Naive thymus-derived CD8-positive, alpha-beta T cell (primary cell): ENCODE data around the gene SORCS2. TPM values are rescaled to one million over a fixed set of nuclear protein-coding genes. Genes with fewer than 3 reads are reported as not detected.
A peak's percentile ranks its signal among the peaks of the same experiment; 100 is the strongest.

Experiments used
- ATAC-seq, 2 donors: fragments of 150-1000 bp; cut with Tn5 transposase in 1 of 2; sonication (Bioruptor Pico), chemical (Tn5 transposase) in 1 of 2; 1 replicate in 1 of 2; 2 replicates in 1 of 2; pipeline ENCODE4 v1.10.0; 2021; ENCODE audit warnings: mild to moderate bottlenecking in 2 of 2, moderate library complexity in 2 of 2
- POLR2A ChIA-PET: fragments of 350-600 bp; sonication (Branson Sonifier 250); formaldehyde crosslinking; loops from one replicate; lab custom pipeline; 2021; ENCODE audit warnings: antibody characterized with exemption; lab: Charles Lee
- DNase-seq, 10 donors: peaks; one replicate each; pipeline versions ENCODE4 v3.0.0 to v3.0.0-alpha.2; 2020 to 2022
- H3K27ac Mint-ChIP-seq, 10 donors: one replicate each; pipeline ENCODE4 v1.8.0; 2020 to 2022; ENCODE audit warnings: mild to moderate bottlenecking in 10 of 10, mixed read lengths in 10 of 10, moderate library complexity in 4 of 10, inconsistent platforms in 1 of 10
- H3K27me3 Mint-ChIP-seq, 5 donors: one replicate each; pipeline ENCODE4 v1.8.0; 2021 to 2022; ENCODE audit warnings: mixed read lengths in 5 of 5
- H3K36me3 Mint-ChIP-seq, 3 donors: one replicate each; pipeline ENCODE4 v1.8.0; 2020 to 2022; ENCODE audit warnings: mixed read lengths in 3 of 3, mild to moderate bottlenecking in 2 of 3, inconsistent platforms in 1 of 3
- H3K4me1 Mint-ChIP-seq, 4 donors: one replicate each; pipeline ENCODE4 v1.8.0; 2021 to 2022; ENCODE audit warnings: mixed read lengths in 4 of 4
- H3K4me3 Mint-ChIP-seq, 10 donors: one replicate each; pipeline ENCODE4 v1.8.0; 2020 to 2022; ENCODE audit warnings: mild to moderate bottlenecking in 10 of 10, mixed read lengths in 10 of 10, moderate library complexity in 6 of 10, inconsistent platforms in 1 of 10
- H3K9me3 Mint-ChIP-seq, 9 donors: one replicate each; pipeline ENCODE4 v1.8.0; 2020 to 2022; ENCODE audit warnings: mixed read lengths in 9 of 9, mild to moderate bottlenecking in 3 of 9, inconsistent platforms in 1 of 9, moderate library complexity in 1 of 9
- polyA plus RNA-seq, 3 donors: library from polyadenylated mRNA; unstranded; fragments of 300-500 nt; fragmentation: Illumina TruSeq; gene quantifications; one replicate each; pipeline ENCODE4 v1.2.3, GENCODE V29; 2021
- total RNA-seq, 8 experiments: library from RNA in 2 of 8; stranded (reverse) in 2 of 8; gene quantifications; one replicate each; pipeline ENCODE4 v1.2.3 and lab custom pipeline; 2021 to 2026

SORCS2 gene
- total and polyA plus RNA-seq, 5 experiments from 2014 or later: not detected

GRCh38 chr4:7781993-7782392 lies 589.7 kb downstream of the SORCS2 start:
- no peak for DNase-seq
- Mint-ChIP-seq H3K9me3 (no peaks in the 10 kb centered on the region), H3K4me1 (peaks cover 6 to 23% (median 11%) of the 10 kb centered on the region in 4 donors), H3K27ac (no peak overlapping the region), H3K36me3 (peaks cover 0 to 67% (median 11%) of the 10 kb centered on the region in 3 donors), H3K4me3 (no peak overlapping the region), H3K27me3 (no peaks in the 10 kb centered on the region)
- ATAC-seq: no peak
- POLR2A ChIA-PET: no interaction called here

- POLR2A ChIA-PET: no interaction called here
- H3K27me3 Mint-ChIP-seq: no peaks in the 10 kb centered on the region
- H3K36me3 Mint-ChIP-seq: peaks cover 0 to 61% (median 11%) of the 10 kb centered on the region in 3 donors
- DNase-seq (no peak), ATAC-seq (no peak)
- peak overlapping the region in 1 of 10 donors; percentile 40 for H3K27ac Mint-ChIP-seq
- peaks cover 6 to 23% (median 11%) of the 10 kb centered on the region in 4 donors for H3K4me1 Mint-ChIP-seq
- H3K4me3 Mint-ChIP-seq: no peak overlapping the region
- no peaks in the 10 kb centered on the region for H3K9me3 Mint-ChIP-seq
Measured at GRCh38 chr4:7782783-7783182, 590.4 kb downstream of the SORCS2 start.

- Mint-ChIP-seq H3K27ac (peak overlapping the region in 1 of 10 donors; percentile 2), H3K4me1 (peaks cover 6 to 23% (median 11%) of the 10 kb centered on the region in 4 donors), H3K4me3 (no peak overlapping the region), H3K9me3 (no peaks in the 10 kb centered on the region), H3K27me3 (no peaks in the 10 kb centered on the region), H3K36me3 (peaks cover 0 to 53% (median 7%) of the 10 kb centered on the region in 3 donors)
- ATAC-seq (no peak), DNase-seq (no peak)
- POLR2A ChIA-PET: no interaction called here
Measured at GRCh38 chr4:7783541-7783940, 591.2 kb downstream of the SORCS2 start.

GRCh38 chr4:7784131-7784870 lies 592.0 kb downstream of the SORCS2 start:
- Mint-ChIP-seq H3K4me1 (peaks cover 6 to 23% (median 11%) of the 10 kb centered on the region in 4 donors), H3K27me3 (no peaks in the 10 kb centered on the region), H3K36me3 (peaks cover 0 to 50% (median 7%) of the 10 kb centered on the region in 3 donors), H3K27ac (peak overlapping the region in 1 of 10 donors; percentile 2), H3K4me3 (no peak overlapping the region), H3K9me3 (no peaks in the 10 kb centered on the region)
- DNase-seq (no peak), ATAC-seq (no peak)
- POLR2A ChIA-PET: no interaction called here

GRCh38 chr4:7785017-7785416 lies 592.7 kb downstream of the SORCS2 start:
- DNase-seq: no peak
- H3K27me3 Mint-ChIP-seq: no peaks in the 10 kb centered on the region
- H3K27ac Mint-ChIP-seq: peak overlapping the region in 1 of 10 donors; percentile 2
- no peak overlapping the region for H3K4me3 Mint-ChIP-seq
- H3K9me3 Mint-ChIP-seq: no peaks in the 10 kb centered on the region
- POLR2A ChIA-PET: no interaction called here
- peaks cover 6 to 23% (median 12%) of the 10 kb centered on the region in 4 donors for H3K4me1 Mint-ChIP-seq
- ATAC-seq: no peak
- H3K36me3 Mint-ChIP-seq: peaks cover 0 to 47% (median 11%) of the 10 kb centered on the region in 3 donors

- H3K27ac Mint-ChIP-seq: no peak overlapping the region
- POLR2A ChIA-PET: no interaction called here
Measured at GRCh38 chr4:7786040-7786439, 593.7 kb downstream of the SORCS2 start.

GRCh38 chr4:7786517-7786916 lies 594.2 kb downstream of the SORCS2 start:
- peaks cover 1 to 13% (median 6%) of the 10 kb centered on the region in 4 donors for H3K4me1 Mint-ChIP-seq
- POLR2A ChIA-PET: no interaction called here
- no peak overlapping the region for H3K27ac Mint-ChIP-seq
- H3K9me3 Mint-ChIP-seq: no peaks in the 10 kb centered on the region
- H3K27me3 Mint-ChIP-seq: no peaks in the 10 kb centered on the region
- H3K4me3 Mint-ChIP-seq: no peak overlapping the region
- DNase-seq: no peak
- peaks cover 0 to 46% (median 8%) of the 10 kb centered on the region in 3 donors for H3K36me3 Mint-ChIP-seq
- no peak for ATAC-seq

More at GRCh38 chr4:7786040-7786439, 593.7 kb downstream of the SORCS2 start:
- Mint-ChIP-seq H3K4me3 (no peak overlapping the region), H3K27me3 (no peaks in the 10 kb centered on the region), H3K9me3 (no peaks in the 10 kb centered on the region), H3K4me1 (peaks cover 6 to 18% (median 10%) of the 10 kb centered on the region in 4 donors), H3K36me3 (peaks cover 0 to 45% (median 8%) of the 10 kb centered on the region in 3 donors)
- DNase-seq: no peak
- no peak for ATAC-seq

- Mint-ChIP-seq H3K9me3 (no peaks in the 10 kb centered on the region), H3K36me3 (peaks cover 0 to 50% (median 10%) of the 10 kb centered on the region in 3 donors), H3K4me3 (no peak overlapping the region), H3K27me3 (no peaks in the 10 kb centered on the region), H3K27ac (no peak overlapping the region), H3K4me1 (peaks cover 0 to 8% (median 2%) of the 10 kb centered on the region in 4 donors)
- ATAC-seq: no peak
- POLR2A ChIA-PET: no interaction called here
- DNase-seq: no peak
Measured at GRCh38 chr4:7787067-7787466, 594.7 kb downstream of the SORCS2 start.

- no peaks in the 10 kb centered on the region for H3K9me3 Mint-ChIP-seq
- DNase-seq: no peak
- POLR2A ChIA-PET: no interaction called here
- peaks cover 0 to 55% (median 13%) of the 10 kb centered on the region in 3 donors for H3K36me3 Mint-ChIP-seq
- H3K4me3 Mint-ChIP-seq: no peak overlapping the region
- ATAC-seq: no peak
- no peak overlapping the region for H3K27ac Mint-ChIP-seq
- H3K4me1 Mint-ChIP-seq: peaks cover 0 to 1% (median under 1%) of the 10 kb centered on the region in 4 donors
- H3K27me3 Mint-ChIP-seq: no peaks in the 10 kb centered on the region
Measured at GRCh38 chr4:7787681-7788141, 595.4 kb downstream of the SORCS2 start.

- no peak overlapping the region for H3K4me3 Mint-ChIP-seq
- POLR2A ChIA-PET: no interaction called here
- peaks cover 0 to 56% (median 15%) of the 10 kb centered on the region in 3 donors for H3K36me3 Mint-ChIP-seq
- ATAC-seq (no peak), DNase-seq (no peak)
- no peaks in the 10 kb centered on the region for H3K9me3 Mint-ChIP-seq
- no peak overlapping the region for H3K27ac Mint-ChIP-seq
- H3K4me1 Mint-ChIP-seq: peaks cover 0 to 1% (median 0%) of the 10 kb centered on the region in 4 donors
- H3K27me3 Mint-ChIP-seq: no peaks in the 10 kb centered on the region
Measured at GRCh38 chr4:7788193-7788592, 595.9 kb downstream of the SORCS2 start.

- peaks cover 0 to 1% (median 0%) of the 10 kb centered on the region in 4 donors for H3K4me1 Mint-ChIP-seq
- no peak for ATAC-seq
- peak overlapping the region in 1 of 10 donors; percentile 78 for H3K27ac Mint-ChIP-seq
- no peaks in the 10 kb centered on the region for H3K27me3 Mint-ChIP-seq
- POLR2A ChIA-PET: no interaction called here
- H3K4me3 Mint-ChIP-seq: no peak overlapping the region
- H3K36me3 Mint-ChIP-seq: peaks cover 0 to 58% (median 21%) of the 10 kb centered on the region in 3 donors
- H3K9me3 Mint-ChIP-seq: no peaks in the 10 kb centered on the region
- DNase-seq: no peak
Measured at GRCh38 chr4:7788694-7789425, 596.5 kb downstream of the SORCS2 start.

GRCh38 chr4:7790023-7790422 lies 597.7 kb downstream of the SORCS2 start:
- DNase-seq (no peak), ATAC-seq (no peak)
- Mint-ChIP-seq H3K4me3 (no peak overlapping the region), H3K27me3 (no peaks in the 10 kb centered on the region), H3K9me3 (no peaks in the 10 kb centered on the region), H3K36me3 (peaks cover 0 to 50% (median 21%) of the 10 kb centered on the region in 3 donors), H3K27ac (no peak overlapping the region), H3K4me1 (peaks cover 0 to 1% (median 0%) of the 10 kb centered on the region in 4 donors)
- POLR2A ChIA-PET: no interaction called here

GRCh38 chr4:7790999-7791398 lies 598.7 kb downstream of the SORCS2 start:
- Mint-ChIP-seq H3K27ac (peak overlapping the region in 1 of 10 donors; percentile 29), H3K36me3 (peaks cover 0 to 45% (median 20%) of the 10 kb centered on the region in 3 donors), H3K9me3 (no peaks in the 10 kb centered on the region), H3K4me3 (no peak overlapping the region), H3K27me3 (no peaks in the 10 kb centered on the region), H3K4me1 (peaks cover 0 to 1% (median 0%) of the 10 kb centered on the region in 4 donors)
- ATAC-seq (no peak), DNase-seq (no peak)
- POLR2A ChIA-PET: no interaction called here
